Kidney epithelial cell (primary cell): ENCODE measurements around the gene CDK14. TPM values are rescaled to one million over a fixed set of nuclear protein-coding genes. Genes with fewer than 3 reads are reported as not detected.

Experiments
- total RNA-seq: library from RNA; depleted of rRNA; stranded (reverse); fragments of >200 nt; gene quantifications from 2 replicates; pipeline ENCODE4 v1.2.3, GENCODE V29; 2015

The CDK14 gene
- total RNA-seq, 1 donor from 2014 or later: 18.2 TPM

Other genes starting within 250 kb of the CDK14 start
- gene GTPBP10, start 249.6 kb upstream of the CDK14 start, total RNA-seq: 11.9 and 16.0 TPM in 2 replicates
- 62.7 and 63.3 TPM in 2 replicates for gene CLDN12, start 192.9 kb upstream of the CDK14 start, total RNA-seq
- not detected in 2 replicates for gene PTTG1IP2, start 126.7 kb upstream of the CDK14 start, total RNA-seq